HEK293 (cell line): ENCODE measurements around the gene COX11.

Source experiments
- CTCF ChIA-PET: fragments of 350-600 bp; formaldehyde crosslinking; extraction: SDS; loops from one replicate; lab custom pipeline; 2021; ENCODE audit warnings: antibody characterized with exemption; lab: Yijun Ruan, JAX
- POLR2A ChIA-PET: fragments of 300-600 bp; formaldehyde crosslinking; extraction: SDS; loops from one replicate; lab custom pipeline; 2020; ENCODE audit warnings: antibody characterized with exemption, inconsistent platforms; lab: Yijun Ruan, JAX
- H3K27ac ChIP-seq: fragments of 200-500 bp; sonication (Bioruptor generic); 2 replicates; pipeline ENCODE4 v1.5.1; 2014; ENCODE audit warnings: low read depth, low read length, control low read depth, inconsistent platforms; ENCODE audit errors: extremely low read depth
- H3K36me3 ChIP-seq, 2 experiments: fragments of 200-500 bp in 1 of 2; sonication (Bioruptor generic) in 1 of 2; 1 replicate in 1 of 2; 2 replicates in 1 of 2; pipeline ENCODE4 v1.5.1; 2014 to 2017; ENCODE audit warnings: inconsistent platforms in 2 of 2, low read length in 2 of 2; ENCODE audit not compliant: control insufficient read depth in 2 of 2, insufficient read depth in 1 of 2
- H3K4me1 ChIP-seq: fragments of 200-500 bp; sonication (Bioruptor generic); 2 replicates; pipeline ENCODE4 v1.5.1; 2014; ENCODE audit warnings: mild to moderate bottlenecking, low read length, inconsistent platforms; ENCODE audit not compliant: control insufficient read depth, insufficient read depth
- H3K4me3 ChIP-seq: 2 replicates; pipeline ENCODE4 v1.5.1; 2011; ENCODE audit warnings: low read depth, mild to moderate bottlenecking, control low read depth, low read length, moderate library complexity
- H3K9me3 ChIP-seq: fragments of 200-500 bp; sonication (Bioruptor generic); 2 replicates; pipeline ENCODE4 v1.5.1; 2014; ENCODE audit warnings: low read depth, low read length, inconsistent platforms; ENCODE audit not compliant: control insufficient read depth, insufficient read depth
- KLF8 ChIP-seq: fragments of 450-650 bp; formaldehyde crosslinking; IDR thresholded peaks from 2 replicates; pipeline ENCODE4 v1.5.1; 2016; ENCODE audit warnings: missing biosample characterization, missing genetic modification characterization
- PRDM1 ChIP-seq: fragments of 450-650 bp; formaldehyde crosslinking; IDR thresholded peaks from 2 replicates; pipeline ENCODE4; 2016; ENCODE audit warnings: missing biosample characterization, missing genetic modification characterization
- TRIM28 ChIP-seq: IDR thresholded peaks from 2 replicates; pipeline ENCODE4 v1.6.1; 2011; ENCODE audit warnings: low read length, control low read depth, borderline replicate concordance
- TSHZ1 ChIP-seq: fragments of 450-650 bp; formaldehyde crosslinking; IDR thresholded peaks from 2 replicates; pipeline ENCODE4 v1.5.1; 2016; ENCODE audit warnings: missing biosample characterization, missing genetic modification characterization, borderline replicate concordance
- ZFP69B ChIP-seq: fragments of 450-650 bp; formaldehyde crosslinking; IDR thresholded peaks from 2 replicates; pipeline ENCODE4 v1.5.1; 2016; ENCODE audit warnings: missing biosample characterization, missing genetic modification characterization
- ZNF10 ChIP-seq: fragments of 450-650 bp; formaldehyde crosslinking; IDR thresholded peaks from 2 replicates; pipeline ENCODE4 v1.5.1; 2017; ENCODE audit warnings: missing biosample characterization, missing genetic modification characterization
- ZNF132 ChIP-seq: fragments of 450-650 bp; formaldehyde crosslinking; IDR thresholded peaks from 2 replicates; pipeline ENCODE4 v1.5.1; 2017; ENCODE audit warnings: missing biosample characterization, missing genetic modification characterization, borderline replicate concordance
- ZNF146 ChIP-seq: fragments of 450-650 bp; formaldehyde crosslinking; IDR thresholded peaks from 2 replicates; pipeline ENCODE4 v1.5.1; 2016; ENCODE audit warnings: missing biosample characterization, missing genetic modification characterization
- ZNF18 ChIP-seq: fragments of 450-650 bp; formaldehyde crosslinking; IDR thresholded peaks from 2 replicates; pipeline ENCODE4 v1.5.1; 2016; ENCODE audit warnings: missing biosample characterization, missing genetic modification characterization
- ZNF211 ChIP-seq: fragments of 450-650 bp; formaldehyde crosslinking; IDR thresholded peaks from 2 replicates; pipeline ENCODE4 v1.5.1; 2016; ENCODE audit warnings: low read depth, missing biosample characterization, missing genetic modification characterization
- ZNF266 ChIP-seq: fragments of 450-650 bp; formaldehyde crosslinking; IDR thresholded peaks from 2 replicates; pipeline ENCODE4 v1.5.1; 2016; ENCODE audit warnings: missing biosample characterization, missing genetic modification characterization, low read depth
- ZNF362 ChIP-seq: fragments of 450-650 bp; formaldehyde crosslinking; IDR thresholded peaks from 2 replicates; pipeline ENCODE4 v1.5.1; 2016; ENCODE audit warnings: missing biosample characterization, missing genetic modification characterization
- ZNF366 ChIP-seq: fragments of 450-650 bp; formaldehyde crosslinking; conservative IDR thresholded peaks from 2 replicates; pipeline ENCODE4 v1.5.1; 2016; ENCODE audit warnings: missing biosample characterization, missing genetic modification characterization
- ZNF501 ChIP-seq: fragments of 450-650 bp; formaldehyde crosslinking; IDR thresholded peaks from 2 replicates; pipeline ENCODE4 v1.5.1; 2016; ENCODE audit warnings: missing biosample characterization, missing genetic modification characterization
- ZNF558 ChIP-seq: fragments of 450-650 bp; formaldehyde crosslinking; IDR thresholded peaks from 2 replicates; pipeline ENCODE4 v1.5.1; 2016; ENCODE audit warnings: missing biosample characterization, missing genetic modification characterization
- ZNF580 ChIP-seq: fragments of 450-650 bp; formaldehyde crosslinking; IDR thresholded peaks from 2 replicates; pipeline ENCODE4 v1.5.1; 2016; ENCODE audit warnings: missing biosample characterization, missing genetic modification characterization
- ZNF585B ChIP-seq: fragments of 450-650 bp; formaldehyde crosslinking; IDR thresholded peaks from 2 replicates; pipeline ENCODE4 v1.5.1; 2016; ENCODE audit warnings: missing biosample characterization, missing genetic modification characterization
- ZNF658 ChIP-seq: fragments of 450-650 bp; formaldehyde crosslinking; IDR thresholded peaks from 2 replicates; pipeline ENCODE4; 2016; ENCODE audit warnings: missing biosample characterization, missing genetic modification characterization
- ZNF660 ChIP-seq: fragments of 450-650 bp; IDR thresholded peaks from 2 replicates; pipeline ENCODE4 v1.5.1; 2018; ENCODE audit warnings: missing biosample characterization, mild to moderate bottlenecking, missing genetic modification characterization
- ZNF707 ChIP-seq: fragments of 450-650 bp; formaldehyde crosslinking; IDR thresholded peaks from 2 replicates; pipeline ENCODE4 v1.5.1; 2016; ENCODE audit warnings: missing biosample characterization, missing genetic modification characterization
- ZSCAN30 ChIP-seq: fragments of 450-650 bp; IDR thresholded peaks from 2 replicates; pipeline ENCODE4 v1.5.1; 2018; ENCODE audit warnings: missing biosample characterization, mild to moderate bottlenecking, missing genetic modification characterization, moderate library complexity
- TF ChIP-seq, protein P1 (sequence below): fragments of 450-650 bp; formaldehyde crosslinking; IDR thresholded peaks from 2 replicates; pipeline ENCODE4 v1.5.1; 2016; ENCODE audit warnings: missing biosample characterization, missing genetic modification characterization
- TF ChIP-seq, protein P2 (sequence below): fragments of 450-650 bp; formaldehyde crosslinking; IDR thresholded peaks from 2 replicates; pipeline ENCODE4 v1.5.1; 2017; ENCODE audit warnings: missing biosample characterization, missing genetic modification characterization

Gene COX11

DNA sequence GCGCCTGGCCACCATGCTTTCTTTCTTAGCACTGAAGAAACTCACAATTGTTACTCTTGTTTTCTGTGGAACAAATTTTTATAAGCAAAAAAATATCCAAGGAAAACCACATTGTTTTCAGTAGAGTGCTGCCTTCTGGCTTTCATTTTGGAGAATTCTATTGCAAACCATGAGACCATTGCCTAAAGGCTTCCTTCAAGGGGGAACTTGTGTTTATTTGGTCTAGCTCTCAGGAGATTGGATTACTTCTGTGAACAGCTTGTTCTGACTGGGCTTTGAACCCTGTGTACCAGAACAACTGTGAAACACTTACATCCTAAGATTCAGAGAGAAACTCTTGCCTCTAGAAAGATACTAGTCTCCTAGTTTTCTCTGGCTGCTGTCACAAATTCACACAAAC, 35.7 kb downstream of the COX11 start:
- POLR2A ChIA-PET, result no interaction called here
- Histone ChIP-seq H3K36me3 (peaks cover 42 to 75% of the 10 kb centered on the region in 2 experiments), H3K9me3 (no peaks in the 10 kb centered on the region), H3K27ac (no peak overlapping the region), H3K4me1 (peaks cover 5% of the 10 kb centered on the region; the same call in 1 of the 2 replicates), H3K4me3 (no peak overlapping the region)
- TF ChIP-seq PRDM1 (tag by site-specific recombination) (no peak), ZNF558 (tag by site-specific recombination) (no peak), ZNF10 (tag by site-specific recombination) (no peak)
- CTCF ChIA-PET, result no interaction called here

GRCh38 chr17:54927525-54927924, 40.9 kb downstream of the COX11 start:
- Histone ChIP-seq H3K9me3 (no peaks in the 10 kb centered on the region), H3K4me1 (no peaks in the 10 kb centered on the region), H3K27ac (no peak overlapping the region)
- CTCF ChIA-PET, result no interaction called here
- no peak for TF ChIP-seq ZNF266 (tag by site-specific recombination)
- TF ChIP-seq, protein P1, sequence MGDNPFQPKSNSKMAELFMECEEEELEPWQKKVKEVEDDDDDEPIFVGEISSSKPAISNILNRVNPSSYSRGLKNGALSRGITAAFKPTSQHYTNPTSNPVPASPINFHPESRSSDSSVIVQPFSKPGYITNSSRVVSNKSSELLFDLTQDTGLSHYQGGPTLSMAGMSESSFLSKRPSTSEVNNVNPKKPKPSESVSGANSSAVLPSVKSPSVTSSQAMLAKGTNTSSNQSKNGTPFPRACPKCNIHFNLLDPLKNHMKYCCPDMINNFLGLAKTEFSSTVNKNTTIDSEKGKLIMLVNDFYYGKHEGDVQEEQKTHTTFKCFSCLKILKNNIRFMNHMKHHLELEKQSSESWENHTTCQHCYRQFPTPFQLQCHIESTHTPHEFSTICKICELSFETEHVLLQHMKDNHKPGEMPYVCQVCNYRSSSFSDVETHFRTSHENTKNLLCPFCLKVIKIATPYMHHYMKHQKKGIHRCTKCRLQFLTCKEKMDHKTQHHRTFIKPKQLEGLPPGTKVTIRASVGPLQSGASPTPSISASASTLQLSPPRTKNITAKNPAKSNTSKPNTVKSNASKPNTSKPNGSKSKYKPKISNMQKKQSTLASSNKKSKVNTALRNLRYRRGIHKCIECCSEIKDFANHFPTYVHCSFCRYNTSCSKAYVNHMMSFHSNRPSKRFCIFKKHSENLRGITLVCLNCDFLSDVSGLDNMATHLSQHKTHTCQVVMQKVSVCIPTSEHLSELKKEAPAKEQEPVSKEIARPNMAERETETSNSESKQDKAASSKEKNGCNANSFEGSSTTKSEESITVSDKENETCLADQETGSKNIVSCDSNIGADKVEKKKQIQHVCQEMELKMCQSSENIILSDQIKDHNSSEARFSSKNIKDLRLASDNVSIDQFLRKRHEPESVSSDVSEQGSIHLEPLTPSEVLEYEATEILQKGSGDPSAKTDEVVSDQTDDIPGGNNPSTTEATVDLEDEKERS, result no peak
- TF ChIP-seq TRIM28, result no peak
- TF ChIP-seq ZNF132 (tag by site-specific recombination), result no peak
- TF ChIP-seq ZNF580, result no peak
- TF ChIP-seq ZNF707 (tag by site-specific recombination), result no peak
- TF ChIP-seq, protein P2, sequence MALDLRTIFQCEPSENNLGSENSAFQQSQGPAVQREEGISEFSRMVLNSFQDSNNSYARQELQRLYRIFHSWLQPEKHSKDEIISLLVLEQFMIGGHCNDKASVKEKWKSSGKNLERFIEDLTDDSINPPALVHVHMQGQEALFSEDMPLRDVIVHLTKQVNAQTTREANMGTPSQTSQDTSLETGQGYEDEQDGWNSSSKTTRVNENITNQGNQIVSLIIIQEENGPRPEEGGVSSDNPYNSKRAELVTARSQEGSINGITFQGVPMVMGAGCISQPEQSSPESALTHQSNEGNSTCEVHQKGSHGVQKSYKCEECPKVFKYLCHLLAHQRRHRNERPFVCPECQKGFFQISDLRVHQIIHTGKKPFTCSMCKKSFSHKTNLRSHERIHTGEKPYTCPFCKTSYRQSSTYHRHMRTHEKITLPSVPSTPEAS (tag by site-specific recombination), result no peak
- TF ChIP-seq KLF8 (tag by site-specific recombination), result no peak
- TF ChIP-seq ZSCAN30 (tag by site-specific recombination), result no peak
- TF ChIP-seq ZNF366 (tag by site-specific recombination), result no peak
- no peak for TF ChIP-seq ZFP69B (tag by site-specific recombination)
- TF ChIP-seq ZNF211 (tag by site-specific recombination), result no peak
- no peak for TF ChIP-seq ZNF660
- TF ChIP-seq ZNF501 (tag by site-specific recombination), result no peak
- TF ChIP-seq ZNF146 (tag by site-specific recombination), result no peak
- TF ChIP-seq ZNF585B (tag by site-specific recombination), result no peak
- no peak for TF ChIP-seq TSHZ1 (tag by site-specific recombination)
- no peak for TF ChIP-seq ZNF658
- TF ChIP-seq ZNF18, result no peak
- TF ChIP-seq ZNF362 (tag by site-specific recombination), result no peak
- TF ChIP-seq, all 188 proteins: peak for 0
- POLR2A ChIA-PET, result no interaction called here
- Histone ChIP-seq H3K4me3 (no peak overlapping the region), H3K36me3 (peaks cover 28 to 62% of the 10 kb centered on the region in 2 experiments)
